ENCODE measurements around the gene RTN1.
A peak's percentile ranks its signal among the peaks of the same experiment; 100 is the strongest.

The RTN1 gene

GRCh38 chr14:59595071-59595470 is 275.5 kb downstream of the RTN1 start:
- no peak overlapping the region for H3K4me3 ChIP-seq (ENCODE audit: low read depth, low read length)
- no peak for DNase-seq (ENCODE audit: low read depth)
- TF ChIP-seq CTCF (conservative IDR thresholded peaks at IDR 0.05; ENCODE audit: low read depth, low read length): no peak

- no peak for TF ChIP-seq CTCF (conservative IDR thresholded peaks at IDR 0.05; ENCODE audit: low read depth, low read length)
- DNase-seq (ENCODE audit: low read depth): no peak
- no peak overlapping the region for H3K4me3 ChIP-seq (ENCODE audit: low read depth, low read length)
Measured at GRCh38 chr14:59591641-59592370, 278.8 kb downstream of the RTN1 start.

DNA sequence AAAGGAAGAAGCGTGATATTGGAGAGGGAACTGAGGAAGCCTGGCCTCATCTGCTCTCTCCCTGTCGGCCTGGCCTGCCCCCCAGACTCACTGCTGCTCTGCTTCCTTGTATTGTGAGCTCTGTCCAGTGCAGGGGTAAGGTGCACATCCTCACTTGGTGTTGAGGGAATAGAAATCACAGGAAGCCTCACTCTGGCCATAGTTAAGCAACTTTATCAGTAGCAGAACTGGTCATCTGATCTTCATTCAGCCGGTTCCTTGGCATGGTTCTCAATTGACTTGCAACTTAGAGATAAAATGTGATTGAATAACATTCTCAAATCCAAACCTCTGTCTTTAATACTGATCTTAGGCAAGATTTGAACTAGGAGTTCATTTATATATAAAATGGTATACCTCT is 282.5 kb downstream of the RTN1 start:
- no peak overlapping the region for H3K4me3 ChIP-seq (ENCODE audit: low read depth, low read length)
- no peak for TF ChIP-seq CTCF (conservative IDR thresholded peaks at IDR 0.05; ENCODE audit: low read depth, low read length)
- DNase-seq (ENCODE audit: low read depth): peak; percentile 74

- no peak for TF ChIP-seq CTCF (conservative IDR thresholded peaks at IDR 0.05; ENCODE audit: low read depth, low read length)
- no peak overlapping the region for H3K4me3 ChIP-seq (ENCODE audit: low read depth, low read length)
- DNase-seq (ENCODE audit: low read depth): peak; percentile 97
Measured at GRCh38 chr14:59585891-59586554, 284.6 kb downstream of the RTN1 start.

DNA sequence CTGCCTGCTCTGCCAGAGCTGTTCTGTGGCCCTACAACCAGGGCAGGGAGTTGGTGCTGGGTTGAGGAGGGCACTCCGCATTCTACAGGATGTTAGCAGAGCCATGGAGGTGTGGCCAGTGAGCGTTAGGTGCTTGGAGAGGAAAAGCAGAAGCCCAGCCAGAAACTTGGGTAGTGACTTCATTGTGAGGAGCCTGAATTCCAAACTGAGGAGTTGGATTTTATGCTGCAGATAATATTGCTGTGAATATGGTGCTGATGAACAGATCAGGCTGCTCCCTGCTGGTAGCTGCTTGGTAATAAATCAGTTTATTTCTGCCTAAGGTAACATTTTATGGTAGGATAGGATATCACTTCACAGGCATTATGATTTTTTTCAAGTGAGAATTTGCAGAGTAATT is 286.8 kb downstream of the RTN1 start:
- TF ChIP-seq CTCF (conservative IDR thresholded peaks at IDR 0.05; ENCODE audit: low read depth, low read length): peak; percentile 56
- H3K4me3 ChIP-seq (ENCODE audit: low read depth, low read length): no peak overlapping the region
- DNase-seq (ENCODE audit: low read depth): peak; percentile 74

- no peak overlapping the region for H3K4me3 ChIP-seq (ENCODE audit: low read depth, low read length)
- no peak for DNase-seq (ENCODE audit: low read depth)
- peak; percentile 20 for TF ChIP-seq CTCF (conservative IDR thresholded peaks at IDR 0.05; ENCODE audit: low read depth, low read length)
Measured at GRCh38 chr14:59582845-59583509, 287.6 kb downstream of the RTN1 start.

All from choroid plexus epithelial cell (primary cell).